ENCODE measurements around the gene ZNF217. TPM values are rescaled to one million over a fixed set of nuclear protein-coding genes. Genes with fewer than 3 reads are reported as not detected.
"Not testable (repeated sequence)": the region's sequence is repeated elsewhere in the genome, so short reads cannot be mapped to it uniquely, and the experiment has no call there.

The ZNF217 gene
- total RNA-seq, 6 donors from 2014 or later: 18.7 to 38.4 (median 33.9) TPM

DNA sequence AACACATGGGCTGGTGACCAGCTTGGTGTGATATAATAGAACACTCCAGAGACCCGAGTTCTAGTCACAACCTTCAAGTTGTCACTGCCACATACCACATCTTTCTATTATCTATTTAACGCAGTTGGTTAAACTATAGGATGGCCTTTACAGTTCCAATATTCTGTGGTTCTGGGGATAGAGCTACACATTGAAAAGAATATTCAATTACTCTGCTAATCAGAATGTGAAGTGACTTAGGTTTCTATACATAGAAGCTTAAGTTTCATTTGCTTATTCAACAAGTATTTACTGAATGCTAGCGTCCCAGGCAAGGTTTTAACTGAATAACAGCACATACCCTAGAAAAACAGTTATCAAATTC lies 9.1 kb downstream of the ZNF217 start:
- not testable (repeated sequence) for H3K4me3 ChIP-seq; DNase-seq; H3K9me3 ChIP-seq; H3K27me3 ChIP-seq; ATAC-seq (ENCODE audit: low FRiP score in 2 of 2)
- peak overlapping the region in 2 of 4 donors; percentile 83 to 86 for H3K27ac ChIP-seq
- H3K36me3 ChIP-seq: peaks cover 0 to 25% (median 13%) of the 10 kb centered on the region in 4 donors
- H3K4me1 ChIP-seq: peaks cover 48 to 68% (median 55%) of the 10 kb centered on the region in 4 donors
- 62 to 66% methylated on average over 3 of the region's 3 CpGs for WGBS, 2 donors

- Histone ChIP-seq H3K27ac (peak overlapping the region in 3 of 4 donors; percentile 80 to 86 (median 83)), H3K4me1 (peaks cover 54 to 68% (median 61%) of the 10 kb centered on the region in 4 donors), H3K36me3 (peaks cover 0 to 25% (median 13%) of the 10 kb centered on the region in 4 donors)
- H3K27me3 ChIP-seq; H3K4me3 ChIP-seq; ATAC-seq (ENCODE audit: low FRiP score in 2 of 2); H3K9me3 ChIP-seq; DNase-seq: not testable (repeated sequence)
- WGBS, 2 donors: 38 to 46% methylated on average over 3 of the region's 3 CpGs
Measured at GRCh38 chr20:53583660-53584549, 9.7 kb downstream of the ZNF217 start.

- Histone ChIP-seq H3K9me3 (no peaks in the 10 kb centered on the region), H3K27ac (peak overlapping the region; percentile 50 to 86 (median 82)), H3K36me3 (peaks cover 0 to 29% (median 13%) of the 10 kb centered on the region in 4 donors), H3K4me1 (peaks cover 59 to 73% (median 67%) of the 10 kb centered on the region in 4 donors), H3K27me3 (no peaks in the 10 kb centered on the region), H3K4me3 (peak overlapping the region in 1 of 4 donors; percentile 3)
- TF ChIP-seq EP300 (IDR thresholded peaks at IDR 0.05) (no peak), POLR2A (IDR thresholded peaks at IDR 0.05) (peak in 1 of 4 donors; percentile 36), CTCF (IDR thresholded peaks at IDR 0.05) (no peak), POLR2AphosphoS5 (IDR thresholded peaks at IDR 0.05) (peak; percentile 35 to 82)
- WGBS, 2 donors: 42 to 49% methylated on average over 13 of the region's 13 CpGs
- DNase-seq (peak in 1 of 2 donors; percentile 71), ATAC-seq (ENCODE audit: low FRiP score in 2 of 2) (peak; percentile 57 to 77)
Measured at GRCh38 chr20:53582574-53583351, 10.9 kb downstream of the ZNF217 start.

GRCh38 chr20:53582251-53582570 lies 11.4 kb downstream of the ZNF217 start:
- Histone ChIP-seq H3K4me3 (no peak overlapping the region), H3K9me3 (no peaks in the 10 kb centered on the region), H3K36me3 (peaks cover 0 to 33% (median 13%) of the 10 kb centered on the region in 4 donors), H3K27me3 (no peaks in the 10 kb centered on the region), H3K27ac (peak overlapping the region; percentile 50 to 86 (median 82)), H3K4me1 (peaks cover 59 to 73% (median 67%) of the 10 kb centered on the region in 4 donors)
- 84 to 88% methylated on average over 9 of the region's 9 CpGs for WGBS, 2 donors
- no peak for TF ChIP-seq POLR2AphosphoS5 (IDR thresholded peaks at IDR 0.05)
- TF ChIP-seq EP300 (IDR thresholded peaks at IDR 0.05): no peak
- no peak for TF ChIP-seq CTCF (IDR thresholded peaks at IDR 0.05)
- no peak for TF ChIP-seq POLR2A (IDR thresholded peaks at IDR 0.05)
- DNase-seq (peak in 1 of 2 donors; percentile 11), ATAC-seq (ENCODE audit: low FRiP score in 2 of 2) (no peak)

- Histone ChIP-seq H3K9me3 (no peaks in the 10 kb centered on the region), H3K36me3 (peaks cover 0 to 39% (median 17%) of the 10 kb centered on the region in 4 donors), H3K27ac (peak overlapping the region; percentile 50 to 86 (median 82)), H3K4me3 (peak overlapping the region in 2 of 4 donors; percentile 7 to 8), H3K4me1 (peaks cover 57 to 73% (median 64%) of the 10 kb centered on the region in 4 donors), H3K27me3 (no peaks in the 10 kb centered on the region)
- no peak for ATAC-seq (ENCODE audit: low FRiP score in 2 of 2)
- TF ChIP-seq CTCF (IDR thresholded peaks at IDR 0.05) (no peak), POLR2AphosphoS5 (IDR thresholded peaks at IDR 0.05) (no peak), POLR2A (IDR thresholded peaks at IDR 0.05) (no peak), EP300 (IDR thresholded peaks at IDR 0.05) (no peak)
- WGBS, 2 donors: 78 to 85% methylated on average over 39 to 44 of the region's 44 CpGs
- DNase-seq: peak; percentile 21 to 83
Measured at GRCh38 chr20:53581444-53582250, 12.0 kb downstream of the ZNF217 start.

Data from upper lobe of left lung (tissue), 6 donors.